Measurements from ENCODE around the gene CALML5. TPM values are rescaled to one million over a fixed set of nuclear protein-coding genes. Genes with fewer than 3 reads are reported as not detected.

Gene CALML5
- total RNA-seq, 4 donors from 2014 or later, result not detected

GRCh38 chr10:5490698-5491464 is 8.5 kb downstream of the CALML5 start:
- in situ Hi-C loops (cut with MboI; ENCODE audit: low pct_ligation_motif_present in 1 of 4, low pct_unique_long_range_greater_than_20kb in 1 of 4, low sequenced_read_pairs in 3 of 4), result no loop called here
- H3K36me3 ChIP-seq, result no peaks in the 10 kb centered on the region
- WGBS, 2 donors (ENCODE audit: low coverage in 1 of 2), result 83 to 89% methylated on average over 2 to 10 of the region's 10 CpGs
- peaks cover 0 to 21% (median 8%) of the 10 kb centered on the region in 4 donors for H3K4me1 ChIP-seq
- H3K9me3 ChIP-seq, result no peaks in the 10 kb centered on the region
- intact Hi-C loops (cut with DNase I; ENCODE audit: low total_unique reads), result no loop called here
- no peak overlapping the region for H3K4me3 ChIP-seq
- no peak for DNase-seq
- H3K27me3 ChIP-seq, result no peaks in the 10 kb centered on the region
- TF ChIP-seq CTCF (IDR thresholded peaks at IDR 0.05), result no peak
- no peak for TF ChIP-seq POLR2AphosphoS5 (IDR thresholded peaks at IDR 0.05)
- no peak for TF ChIP-seq POLR2A (IDR thresholded peaks at IDR 0.05)
- no peak for TF ChIP-seq EP300 (IDR thresholded peaks at IDR 0.05; ENCODE audit: low read depth)
- no peak overlapping the region for H3K27ac ChIP-seq

GRCh38 chr10:5490032-5490431 is 9.3 kb downstream of the CALML5 start:
- H3K4me1 ChIP-seq, result peaks cover 0 to 21% (median 8%) of the 10 kb centered on the region in 4 donors
- no peak for DNase-seq
- no peaks in the 10 kb centered on the region for H3K36me3 ChIP-seq
- H3K9me3 ChIP-seq, result no peaks in the 10 kb centered on the region
- WGBS, 2 donors (ENCODE audit: low coverage in 1 of 2), result 77 to 100% methylated on average over 2 to 4 of the region's 4 CpGs
- no peaks in the 10 kb centered on the region for H3K27me3 ChIP-seq
- H3K27ac ChIP-seq, result no peak overlapping the region
- TF ChIP-seq CTCF (IDR thresholded peaks at IDR 0.05) (no peak), POLR2A (IDR thresholded peaks at IDR 0.05) (no peak), POLR2AphosphoS5 (IDR thresholded peaks at IDR 0.05) (no peak), EP300 (IDR thresholded peaks at IDR 0.05; ENCODE audit: low read depth) (no peak)
- in situ Hi-C loops (cut with MboI; ENCODE audit: low pct_ligation_motif_present in 1 of 4, low pct_unique_long_range_greater_than_20kb in 1 of 4, low sequenced_read_pairs in 3 of 4), result no loop called here
- intact Hi-C loops (cut with DNase I; ENCODE audit: low total_unique reads), result no loop called here
- H3K4me3 ChIP-seq, result no peak overlapping the region

GRCh38 chr10:5488272-5489161 is 10.9 kb downstream of the CALML5 start:
- Histone ChIP-seq H3K4me3 (peak overlapping the region in 1 of 4 donors; percentile 12), H3K36me3 (no peaks in the 10 kb centered on the region), H3K9me3 (no peaks in the 10 kb centered on the region), H3K27me3 (no peaks in the 10 kb centered on the region), H3K27ac (peak overlapping the region; percentile 91 to 95 (median 92)), H3K4me1 (peaks cover 0 to 17% (median 8%) of the 10 kb centered on the region in 4 donors)
- in situ Hi-C loops (cut with MboI; ENCODE audit: low pct_ligation_motif_present in 1 of 4, low pct_unique_long_range_greater_than_20kb in 1 of 4, low sequenced_read_pairs in 3 of 4) (no loop called here), intact Hi-C loops (cut with DNase I; ENCODE audit: low total_unique reads) (loop anchor here (5.0 kb wide), 1 partner anchor 1149 kb away; no protein-coding TSS in a partner anchor)
- peak; percentile 66 for TF ChIP-seq EP300 (IDR thresholded peaks at IDR 0.05; ENCODE audit: low read depth)
- peak in 2 of 5 experiments; percentile 30 to 31 for TF ChIP-seq CTCF (IDR thresholded peaks at IDR 0.05)
- peak; percentile 82 for TF ChIP-seq POLR2A (IDR thresholded peaks at IDR 0.05)
- peak; percentile 30 to 80 (median 63) for TF ChIP-seq POLR2AphosphoS5 (IDR thresholded peaks at IDR 0.05)
- 67 to 70% methylated on average over 2 to 24 of the region's 27 CpGs for WGBS, 2 donors (ENCODE audit: low coverage in 1 of 2)
- DNase-seq, result peak; percentile 91

- no peak for DNase-seq
- H3K4me3 ChIP-seq, result peak overlapping the region in 1 of 4 donors; percentile 5
- no peak for TF ChIP-seq CTCF (IDR thresholded peaks at IDR 0.05)
- TF ChIP-seq POLR2A (IDR thresholded peaks at IDR 0.05), result no peak
- no peak for TF ChIP-seq POLR2AphosphoS5 (IDR thresholded peaks at IDR 0.05)
- TF ChIP-seq EP300 (IDR thresholded peaks at IDR 0.05; ENCODE audit: low read depth), result no peak
- intact Hi-C loops (cut with DNase I; ENCODE audit: low total_unique reads) (loop anchor here (5.0 kb wide), 1 partner anchor 1150 kb away; no protein-coding TSS in a partner anchor), in situ Hi-C loops (cut with MboI; ENCODE audit: low pct_ligation_motif_present in 1 of 4, low pct_unique_long_range_greater_than_20kb in 1 of 4, low sequenced_read_pairs in 3 of 4) (no loop called here)
- no peaks in the 10 kb centered on the region for H3K27me3 ChIP-seq
- no peaks in the 10 kb centered on the region for H3K9me3 ChIP-seq
- no peaks in the 10 kb centered on the region for H3K36me3 ChIP-seq
- WGBS, 2 donors (ENCODE audit: low coverage in 1 of 2), result 43 to 56% methylated on average over 1 to 9 of the region's 9 CpGs
- H3K27ac ChIP-seq, result peak overlapping the region; percentile 91 to 95 (median 92)
- peaks cover 0 to 17% (median 8%) of the 10 kb centered on the region in 4 donors for H3K4me1 ChIP-seq
Observed at GRCh38 chr10:5486853-5487235, 12.5 kb downstream of the CALML5 start.

All from transverse colon (tissue), 4 donors.